BLaER1 (cell line): ENCODE data around the gene CMYA5.
A peak's percentile ranks its signal among the peaks of the same experiment; 100 is the strongest.

Source experiments
- H3K27ac ChIP-seq: shearing (Covaris generic); formaldehyde crosslinking; 2 replicates; pipeline ENCODE4 v1.8.1; 2022
- H3K27me3 ChIP-seq: shearing (Covaris generic); formaldehyde crosslinking; 2 replicates; pipeline ENCODE4 v1.8.1; 2022
- H3K36me3 ChIP-seq: shearing (Covaris generic); formaldehyde crosslinking; 2 replicates; pipeline ENCODE4 v1.8.1; 2022
- H3K4me1 ChIP-seq: shearing (Covaris generic); formaldehyde crosslinking; 2 replicates; pipeline ENCODE4 v1.8.1; 2022
- H3K4me2 ChIP-seq: shearing (Covaris generic); formaldehyde crosslinking; 2 replicates; pipeline ENCODE4 v1.8.1; 2022
- H3K4me3 ChIP-seq: shearing (Covaris generic); formaldehyde crosslinking; 2 replicates; pipeline ENCODE4 v1.8.1; 2022
- H3K9ac ChIP-seq: shearing (Covaris generic); formaldehyde crosslinking; 2 replicates; pipeline ENCODE4 v1.8.1; 2022
- H3K9me3 ChIP-seq: shearing (Covaris generic); formaldehyde crosslinking; 2 replicates; pipeline ENCODE4 v1.8.1; 2022
- H4K20me1 ChIP-seq: shearing (Covaris generic); formaldehyde crosslinking; 2 replicates; pipeline ENCODE4 v1.8.1; 2022
- Cebpa-rat ChIP-seq: shearing (Covaris generic); IDR thresholded peaks from 2 replicates; pipeline ENCODE4 v1.8.1; 2022

The CMYA5 gene

DNA sequence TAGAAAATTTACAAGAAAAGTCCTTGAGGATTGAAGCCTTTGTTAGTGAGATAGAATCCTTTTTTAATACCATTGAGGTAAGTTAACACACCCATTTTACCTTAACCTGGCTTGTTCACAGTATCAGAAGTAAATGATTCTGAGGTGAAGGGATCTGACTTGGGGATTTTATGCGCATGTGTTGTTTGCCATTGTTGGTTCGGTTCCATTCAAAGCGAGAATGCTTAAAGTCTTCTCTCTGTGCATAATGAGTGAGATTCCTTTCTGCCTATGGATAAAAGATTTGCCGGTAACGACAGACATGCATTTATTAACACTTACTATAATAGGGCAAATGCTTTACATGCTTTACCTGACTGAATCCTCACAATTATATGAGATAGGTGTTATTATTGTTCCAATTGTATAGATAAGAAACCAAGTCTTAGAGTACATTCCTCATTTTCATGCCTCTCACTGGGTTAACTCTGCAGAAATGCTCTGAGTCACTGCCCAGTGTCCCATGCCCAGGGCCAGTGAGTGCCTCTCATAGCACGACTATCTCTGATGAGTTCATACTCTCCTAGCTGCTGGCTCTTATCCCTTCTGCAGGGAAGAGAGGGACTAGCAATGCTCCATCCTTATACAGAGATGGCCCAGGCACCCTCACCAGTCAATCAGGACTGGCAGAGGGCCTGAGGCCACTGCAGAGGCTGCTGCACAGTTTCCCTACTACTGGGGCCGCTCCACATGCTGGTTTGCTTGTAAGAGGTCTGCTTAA is 54.4 kb downstream of the CMYA5 start:
- H3K4me3 ChIP-seq, result no peak overlapping the region
- H3K27me3 ChIP-seq, result no peaks in the 10 kb centered on the region
- no peaks in the 10 kb centered on the region for H4K20me1 ChIP-seq
- no peak overlapping the region for H3K27ac ChIP-seq
- H3K9me3 ChIP-seq, result no peaks in the 10 kb centered on the region
- TF ChIP-seq Cebpa-rat, result no peak
- no peak overlapping the region for H3K4me2 ChIP-seq
- no peaks in the 10 kb centered on the region for H3K4me1 ChIP-seq
- no peaks in the 10 kb centered on the region for H3K36me3 ChIP-seq
- no peak overlapping the region for H3K9ac ChIP-seq

DNA sequence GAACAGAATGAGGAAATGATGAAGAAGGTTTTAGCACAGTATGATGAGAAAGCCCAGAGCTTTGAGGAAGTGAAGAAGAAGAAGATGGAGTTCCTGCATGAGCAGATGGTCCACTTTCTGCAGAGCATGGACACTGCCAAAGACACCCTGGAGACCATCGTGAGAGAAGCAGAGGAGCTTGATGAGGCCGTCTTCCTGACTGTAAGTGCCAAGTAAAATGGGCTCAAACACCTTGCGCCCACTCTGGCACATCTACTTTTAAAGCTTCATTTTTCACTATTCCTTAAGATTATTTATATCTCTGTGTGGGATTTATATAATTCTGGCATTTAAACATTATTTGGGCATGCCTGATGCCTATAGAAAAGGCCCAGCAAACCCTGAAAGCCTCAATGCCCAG is 55.6 kb downstream of the CMYA5 start:
- H3K27me3 ChIP-seq, result no peaks in the 10 kb centered on the region
- no peaks in the 10 kb centered on the region for H3K4me1 ChIP-seq
- no peaks in the 10 kb centered on the region for H4K20me1 ChIP-seq
- TF ChIP-seq Cebpa-rat, result no peak
- no peak overlapping the region for H3K4me2 ChIP-seq
- no peaks in the 10 kb centered on the region for H3K36me3 ChIP-seq
- no peaks in the 10 kb centered on the region for H3K9me3 ChIP-seq
- no peak overlapping the region for H3K27ac ChIP-seq
- H3K9ac ChIP-seq, result no peak overlapping the region
- no peak overlapping the region for H3K4me3 ChIP-seq

DNA sequence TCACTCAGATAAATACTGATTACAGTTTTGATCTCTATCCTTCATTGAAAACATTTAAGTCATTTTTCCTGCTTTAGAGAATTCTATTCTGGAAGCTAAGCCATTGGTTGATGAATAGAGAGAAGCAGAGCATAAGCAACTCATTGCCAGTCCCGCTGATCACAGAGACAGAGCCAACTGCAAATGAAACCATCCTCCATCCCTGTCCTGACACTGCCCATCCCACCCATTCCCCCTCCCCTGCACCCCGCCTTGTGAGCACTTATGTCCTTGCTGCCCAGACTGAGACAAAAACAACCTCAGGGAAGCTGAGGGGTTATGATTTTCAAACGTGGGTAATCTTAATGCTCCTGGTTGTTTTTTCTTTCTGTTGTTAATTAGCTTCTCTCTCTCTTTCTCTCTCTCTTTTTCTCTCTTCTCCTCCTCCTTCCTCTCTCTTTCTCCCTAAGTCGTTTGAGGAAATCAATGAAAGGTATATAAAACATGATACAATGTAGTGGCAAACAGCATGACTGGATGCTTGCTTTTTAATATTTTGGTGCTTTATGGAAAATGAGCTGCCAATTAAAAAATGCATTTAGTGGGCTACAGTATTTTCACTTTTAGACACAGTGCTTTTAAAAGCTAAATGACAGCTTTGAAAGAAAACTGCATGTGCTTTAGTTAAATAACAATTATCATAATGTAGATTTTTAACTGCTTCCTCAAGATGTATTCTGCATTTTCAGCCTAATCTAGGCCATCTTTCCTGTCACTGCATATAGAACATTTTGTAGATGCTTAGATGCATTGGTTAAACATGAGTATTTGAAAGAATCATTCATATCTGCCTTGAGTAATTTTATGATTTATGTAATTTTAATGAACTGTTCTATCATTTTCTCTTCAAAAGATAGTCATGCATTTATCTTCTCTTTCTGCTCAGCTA is 57.3 kb downstream of the CMYA5 start:
- Histone ChIP-seq H3K9ac (no peak overlapping the region), H3K4me2 (no peak overlapping the region), H3K36me3 (no peaks in the 10 kb centered on the region), H3K27me3 (no peaks in the 10 kb centered on the region), H3K4me1 (no peaks in the 10 kb centered on the region), H4K20me1 (no peaks in the 10 kb centered on the region), H3K9me3 (no peaks in the 10 kb centered on the region), H3K4me3 (no peak overlapping the region), H3K27ac (no peak overlapping the region)
- no peak for TF ChIP-seq Cebpa-rat

DNA sequence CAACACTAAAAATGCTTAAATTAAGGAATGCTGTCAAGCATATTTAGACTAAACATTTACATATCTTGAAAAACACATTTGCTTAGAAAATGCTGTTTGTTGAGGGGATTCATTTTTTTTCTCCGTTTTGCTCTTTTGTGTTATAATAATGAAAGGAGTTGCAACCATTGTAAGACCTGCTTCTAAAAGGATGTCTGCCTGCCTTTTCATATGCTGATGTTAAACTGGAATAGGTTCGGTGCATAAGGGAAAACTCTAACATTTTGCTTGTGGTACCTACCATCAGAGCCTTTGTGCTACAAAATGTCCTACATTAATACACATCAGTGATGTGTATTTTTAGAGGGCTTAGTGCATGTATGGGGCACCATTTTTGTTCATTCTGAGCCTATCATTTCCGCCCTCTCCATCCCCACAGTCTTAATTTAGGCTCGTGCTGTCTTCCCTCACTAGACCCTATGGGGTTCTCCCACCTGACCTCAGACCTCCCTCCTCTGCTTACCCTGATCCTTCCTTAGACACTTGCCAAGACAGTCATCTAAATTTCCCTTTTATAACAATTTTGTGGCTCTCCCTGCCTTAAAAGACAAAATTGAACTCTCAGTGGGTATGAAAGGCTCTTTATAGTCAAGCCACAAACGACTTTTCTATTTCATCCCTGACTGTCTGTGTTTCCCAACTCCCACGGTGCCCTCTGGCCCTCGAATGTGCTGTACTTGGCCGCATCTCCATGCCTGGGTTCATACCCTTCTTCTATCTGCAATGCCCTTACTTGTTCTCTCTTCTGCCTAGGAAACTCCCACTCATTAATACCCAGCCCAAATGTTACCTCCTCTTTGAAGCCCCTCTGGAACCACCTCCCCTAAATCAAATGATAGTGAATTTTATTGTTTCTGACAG is 61.2 kb downstream of the CMYA5 start:
- Histone ChIP-seq H3K9me3 (no peaks in the 10 kb centered on the region), H3K36me3 (no peaks in the 10 kb centered on the region), H4K20me1 (no peaks in the 10 kb centered on the region), H3K9ac (no peak overlapping the region), H3K4me2 (no peak overlapping the region), H3K4me1 (peaks cover under 1% of the 10 kb centered on the region; the same call in 1 of the 2 replicates), H3K4me3 (no peak overlapping the region), H3K27me3 (no peaks in the 10 kb centered on the region), H3K27ac (no peak overlapping the region)
- TF ChIP-seq Cebpa-rat, result no peak

DNA sequence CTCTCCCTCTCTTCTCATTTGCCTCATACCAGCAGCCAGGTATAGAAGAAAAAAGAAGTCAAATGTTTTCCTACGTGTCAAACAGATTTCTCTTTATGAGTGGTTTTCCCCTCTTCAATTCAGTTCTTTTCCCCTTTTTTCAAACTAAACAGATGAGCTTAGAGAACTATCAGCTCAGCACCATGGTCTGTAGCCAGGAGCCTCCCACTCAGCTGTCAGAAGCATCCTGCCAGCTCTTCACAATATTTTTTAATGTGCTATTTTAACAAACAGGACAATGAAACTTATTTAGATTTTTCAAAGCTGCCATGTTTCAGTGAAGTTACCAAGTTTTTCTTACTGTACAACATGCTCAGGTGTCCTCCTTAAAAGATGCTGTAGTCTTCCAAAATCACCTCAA is 63.5 kb downstream of the CMYA5 start:
- Histone ChIP-seq H3K36me3 (no peaks in the 10 kb centered on the region), H3K4me3 (no peak overlapping the region), H3K27ac (no peak overlapping the region), H4K20me1 (no peaks in the 10 kb centered on the region), H3K4me2 (no peak overlapping the region), H3K9ac (no peak overlapping the region), H3K4me1 (peaks cover 7% of the 10 kb centered on the region), H3K9me3 (no peaks in the 10 kb centered on the region), H3K27me3 (no peaks in the 10 kb centered on the region)
- TF ChIP-seq Cebpa-rat, result no peak

DNA sequence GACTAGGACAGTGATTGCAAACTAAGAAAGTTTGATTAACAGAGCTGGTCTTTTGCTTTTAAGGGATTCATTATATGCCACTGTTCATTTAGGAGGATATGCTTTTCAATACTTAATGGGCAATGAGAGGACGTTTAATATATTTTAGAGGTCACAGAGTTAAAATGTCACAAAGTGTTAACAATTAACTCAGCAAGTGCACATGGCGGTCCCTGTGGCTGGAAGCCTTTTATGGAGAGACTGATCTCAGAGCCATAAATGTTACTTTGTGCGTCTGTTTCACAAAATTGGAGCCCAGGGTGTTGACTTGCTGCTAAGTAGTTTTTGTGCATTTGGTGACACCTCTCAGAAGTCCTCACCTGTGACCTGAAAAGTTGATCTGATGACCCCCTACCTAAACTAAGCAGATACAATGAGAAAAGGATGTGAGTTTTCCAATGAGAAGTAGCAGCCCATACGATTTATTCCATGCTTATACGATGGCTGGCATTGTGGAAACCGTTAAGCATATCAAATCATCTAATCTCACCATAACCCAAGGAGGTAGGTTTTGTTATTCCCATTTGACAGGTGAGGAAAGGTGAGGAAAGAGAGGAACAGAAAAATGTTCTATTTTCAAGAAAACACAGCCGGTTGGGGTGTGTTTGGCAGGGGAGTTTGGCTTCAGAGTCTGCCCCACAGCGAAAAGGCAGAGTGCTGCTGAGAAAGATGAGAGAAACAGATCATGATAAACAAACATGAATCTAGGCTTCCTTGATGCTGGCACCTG is 64.4 kb downstream of the CMYA5 start:
- H3K9ac ChIP-seq, result no peak overlapping the region
- no peak overlapping the region for H3K4me2 ChIP-seq
- no peak overlapping the region for H3K27ac ChIP-seq
- no peaks in the 10 kb centered on the region for H3K9me3 ChIP-seq
- no peaks in the 10 kb centered on the region for H3K36me3 ChIP-seq
- no peak for TF ChIP-seq Cebpa-rat
- no peaks in the 10 kb centered on the region for H4K20me1 ChIP-seq
- no peaks in the 10 kb centered on the region for H3K27me3 ChIP-seq
- no peak overlapping the region for H3K4me3 ChIP-seq
- H3K4me1 ChIP-seq, result peaks cover 7% of the 10 kb centered on the region

DNA sequence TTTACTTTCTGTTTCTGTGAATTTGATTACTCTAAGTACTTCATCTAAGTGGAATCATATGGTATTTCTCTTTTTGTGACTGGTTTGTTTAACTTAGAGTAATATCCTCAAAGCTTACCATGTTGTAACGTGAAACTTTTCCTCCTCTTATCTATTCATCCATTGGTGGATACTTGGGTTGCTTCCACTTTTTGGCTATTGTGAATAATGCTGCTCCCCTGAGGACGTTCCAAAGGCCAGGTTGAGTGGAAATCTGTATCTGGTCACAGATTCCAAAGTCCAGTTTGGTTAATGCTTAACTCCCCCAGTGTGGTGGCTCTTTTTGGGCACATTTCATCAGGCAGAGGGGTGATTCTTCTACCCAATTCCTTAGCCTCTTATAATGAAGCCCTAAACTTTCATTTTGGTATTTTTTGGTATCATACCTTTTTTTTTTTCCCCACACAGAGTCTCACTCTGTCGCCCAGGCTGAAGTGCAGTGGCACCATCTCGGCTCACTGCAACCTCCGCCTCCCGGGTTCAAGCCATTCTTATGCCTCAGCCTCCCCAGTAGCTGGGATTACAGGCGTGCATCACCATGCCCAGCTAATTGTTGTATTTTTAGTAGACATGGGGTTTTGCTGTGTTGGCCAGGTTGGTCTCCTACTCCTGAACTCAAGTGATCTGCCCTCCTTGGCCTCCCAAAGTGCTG is 65.4 kb downstream of the CMYA5 start:
- H3K27ac ChIP-seq, result no peak overlapping the region
- TF ChIP-seq Cebpa-rat, result no peak
- no peaks in the 10 kb centered on the region for H4K20me1 ChIP-seq
- no peak overlapping the region for H3K9ac ChIP-seq
- no peak overlapping the region for H3K4me3 ChIP-seq
- no peaks in the 10 kb centered on the region for H3K27me3 ChIP-seq
- H3K4me2 ChIP-seq, result no peak overlapping the region
- H3K4me1 ChIP-seq, result peaks cover 7% of the 10 kb centered on the region
- H3K9me3 ChIP-seq, result no peaks in the 10 kb centered on the region
- H3K36me3 ChIP-seq, result no peaks in the 10 kb centered on the region

DNA sequence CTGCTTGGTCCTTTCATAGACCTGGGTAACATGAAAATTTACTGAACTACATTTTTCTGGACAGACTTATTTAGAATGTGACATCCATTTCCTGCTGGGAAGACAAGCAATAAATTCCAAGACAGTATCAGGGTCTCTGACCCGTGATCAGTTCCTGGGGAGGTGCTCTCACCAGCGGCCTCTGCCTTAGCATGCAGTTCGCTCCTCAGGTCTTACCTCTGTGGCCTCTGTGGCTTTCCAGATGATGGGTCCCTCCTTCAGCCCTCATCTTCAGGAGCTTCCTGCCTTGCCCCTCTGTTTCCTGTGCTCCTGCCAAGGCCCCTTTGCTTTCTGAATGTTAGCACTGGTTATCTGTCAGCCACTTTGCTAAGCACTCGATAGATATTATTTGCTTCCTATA is 66.4 kb downstream of the CMYA5 start:
- no peak overlapping the region for H3K9ac ChIP-seq
- peak overlapping the region; percentile 20; the same call in 1 of the 2 replicates for H3K4me2 ChIP-seq
- H3K27ac ChIP-seq, result no peak overlapping the region
- no peak overlapping the region for H3K4me3 ChIP-seq
- TF ChIP-seq Cebpa-rat, result no peak
- H3K36me3 ChIP-seq, result no peaks in the 10 kb centered on the region
- H4K20me1 ChIP-seq, result no peaks in the 10 kb centered on the region
- peaks cover 7% of the 10 kb centered on the region for H3K4me1 ChIP-seq
- H3K9me3 ChIP-seq, result no peaks in the 10 kb centered on the region
- no peaks in the 10 kb centered on the region for H3K27me3 ChIP-seq
